GM21367 (cell line): ENCODE results near the gene C21orf91.
"Not testable (repeated sequence)": the region's sequence is repeated elsewhere in the genome, so short reads cannot be mapped to it uniquely, and the experiment has no call there.

ENCODE experiments used
- ATAC-seq: cut with Tn5 transposase; IDR thresholded peaks from one replicate; pipeline ENCODE4 v1.9.1; 2021; ENCODE audit not compliant: unreplicated experiment

C21orf91 gene

GRCh38 chr21:17779980-17780379 lies 39.2 kb downstream of the C21orf91 start:
- ATAC-seq = no peak

GRCh38 chr21:17779496-17779895 lies 39.7 kb downstream of the C21orf91 start:
- no peak for ATAC-seq

- no peak for ATAC-seq
Observed at GRCh38 chr21:17777072-17777765, 41.9 kb downstream of the C21orf91 start.

DNA sequence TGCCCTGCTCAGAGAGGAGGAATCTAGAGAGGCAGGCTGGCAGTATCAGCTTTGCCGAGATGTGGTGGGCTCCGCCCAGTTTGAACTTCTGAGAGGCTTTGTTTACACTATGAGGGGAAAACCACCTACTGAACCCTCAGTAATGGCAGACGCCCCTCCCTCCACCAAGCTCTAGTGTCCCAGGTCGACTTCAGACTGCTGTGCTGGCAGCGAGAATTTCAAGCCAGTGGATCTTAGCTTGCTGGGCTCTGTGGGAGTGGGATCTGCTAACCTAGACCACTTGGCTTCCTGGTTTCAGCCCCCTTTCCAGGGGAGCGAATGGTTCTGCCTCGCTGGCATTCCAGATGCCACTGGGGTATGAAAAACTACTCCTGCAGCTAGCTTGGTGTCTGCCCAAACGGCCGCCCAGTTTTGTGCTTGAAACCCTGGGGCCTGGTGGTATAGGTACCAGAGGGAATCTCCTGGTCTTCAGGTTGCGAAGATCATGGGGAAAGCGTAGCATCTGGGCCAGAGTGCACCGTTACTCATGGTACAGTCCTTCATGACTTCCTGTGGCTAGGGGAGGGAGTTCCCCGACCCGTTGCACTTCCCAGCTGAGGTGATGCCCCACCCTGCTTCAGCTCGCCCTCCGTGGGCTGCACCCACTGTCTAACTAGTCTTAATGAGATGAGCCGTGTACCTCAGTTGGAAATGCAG lies 43.6 kb downstream of the C21orf91 start:
- ATAC-seq = peak; percentile 45

GRCh38 chr21:17775021-17775420 lies 44.1 kb downstream of the C21orf91 start:
- ATAC-seq = not testable (repeated sequence)

GRCh38 chr21:17769447-17769845 lies 49.7 kb downstream of the C21orf91 start:
- ATAC-seq = no peak

- ATAC-seq = no peak
Observed at GRCh38 chr21:17768840-17769446, 50.2 kb downstream of the C21orf91 start.

- no peak for ATAC-seq
Observed at GRCh38 chr21:17765207-17765606, 53.9 kb downstream of the C21orf91 start.

DNA sequence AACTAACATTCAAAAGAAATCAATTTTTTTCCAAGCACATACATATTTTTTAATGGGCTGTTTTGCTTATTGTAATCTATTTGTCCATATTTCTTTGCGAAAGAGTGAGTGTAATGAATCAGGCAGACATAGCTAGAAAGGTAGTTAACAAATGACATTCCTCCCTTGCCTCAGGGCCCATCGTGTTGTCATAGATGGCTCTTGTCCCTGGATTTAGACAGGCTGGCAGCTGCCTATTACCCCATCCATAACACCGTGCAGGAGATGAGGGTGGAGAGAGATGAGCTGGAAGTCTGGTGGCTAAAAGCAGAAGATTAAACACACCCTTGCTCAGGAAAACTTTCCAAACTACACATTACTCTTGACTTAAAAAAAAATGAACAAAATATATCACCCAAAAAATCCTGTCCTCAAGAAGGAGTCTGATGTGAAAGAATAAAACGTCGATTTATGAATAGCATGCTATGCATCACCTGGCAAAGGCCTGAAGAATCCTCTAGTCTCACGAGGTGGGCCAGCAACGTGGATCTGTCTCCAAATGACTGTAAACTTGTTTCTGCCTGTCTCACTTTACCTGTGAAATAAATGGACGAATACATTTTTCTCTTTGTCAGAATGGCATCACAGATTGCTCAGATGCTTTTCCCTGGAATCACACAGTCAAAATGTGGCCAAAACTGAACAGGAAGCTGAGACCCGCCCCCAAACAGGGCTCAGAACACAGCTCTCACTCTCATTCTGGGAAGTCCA lies 55.7 kb downstream of the C21orf91 start:
- no peak for ATAC-seq

- no peak for ATAC-seq
Observed at GRCh38 chr21:17759511-17760178, 59.5 kb downstream of the C21orf91 start.

GRCh38 chr21:17758683-17759082 lies 60.5 kb downstream of the C21orf91 start:
- ATAC-seq = no peak

DNA sequence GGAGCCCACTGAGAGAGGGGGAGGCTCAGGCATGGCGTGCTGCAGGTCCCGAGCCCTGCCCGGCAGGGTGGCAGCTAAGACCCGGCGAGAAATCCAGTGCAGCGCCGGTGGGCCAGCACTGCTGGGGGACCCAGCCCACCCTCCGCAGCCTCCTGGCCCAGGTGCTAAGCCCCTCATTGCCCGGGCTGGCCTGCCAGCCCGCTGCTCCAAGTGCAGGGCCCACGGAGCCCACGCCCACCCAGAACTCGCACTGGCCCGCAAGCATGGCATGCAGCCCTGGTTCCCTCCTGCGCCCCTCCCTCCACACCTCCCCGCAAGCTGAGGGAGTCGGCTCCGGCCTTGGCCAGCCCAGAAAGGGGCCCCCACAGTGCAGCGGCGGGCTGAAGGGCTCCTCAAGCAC lies 61.5 kb downstream of the C21orf91 start:
- ATAC-seq = no peak

GRCh38 chr21:17753736-17754135 lies 65.4 kb downstream of the C21orf91 start:
- no peak for ATAC-seq

DNA sequence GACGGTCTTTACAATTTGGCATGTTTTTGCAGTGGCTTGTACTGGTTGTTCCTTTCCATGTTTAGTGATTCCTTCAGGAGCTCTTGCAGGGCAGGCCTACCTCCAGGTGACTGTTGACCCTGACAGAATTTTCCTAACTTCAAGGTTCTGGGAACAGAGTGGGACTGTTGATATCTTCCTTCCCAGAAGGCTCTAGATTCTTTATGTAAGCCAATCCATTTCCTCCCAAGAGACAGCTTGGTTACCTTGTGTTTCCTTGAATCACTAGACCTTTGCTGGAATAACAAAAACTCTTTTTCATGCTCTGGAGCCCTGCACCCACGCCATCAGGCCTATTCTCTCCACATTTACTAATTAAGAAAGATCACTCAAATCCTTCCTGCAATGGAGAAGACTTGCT lies 67.0 kb downstream of the C21orf91 start:
- no peak for ATAC-seq

- no peak for ATAC-seq
Observed at GRCh38 chr21:17746920-17747319, 72.2 kb downstream of the C21orf91 start.

GRCh38 chr21:17745086-17745485 lies 74.1 kb downstream of the C21orf91 start:
- no peak for ATAC-seq

- no peak for ATAC-seq
Observed at GRCh38 chr21:17742940-17743592, 76.1 kb downstream of the C21orf91 start.

- ATAC-seq = no peak
Observed at GRCh38 chr21:17742181-17742580, 77.0 kb downstream of the C21orf91 start.
